HepG2 (cell line): ENCODE data around the gene CMIP. TPM values are rescaled to one million over a fixed set of nuclear protein-coding genes. Genes with fewer than 3 reads are reported as not detected.

Experiments used
- ATAC-seq: fragments of 200-7000 bp; cut with Tn5 transposase; 3 replicates; pipeline ENCODE4 v1.9.1; 2020; ENCODE audit warnings: mild to moderate bottlenecking, moderate library complexity
- BruUV-seq: library from RNA; stranded (reverse); fragments of 400-500 nt; replicated peaks from 2 replicates; lab custom pipeline; 2021; lab: Mats Ljungman, UMichigan
- CTCF ChIA-PET: fragments of 300-600 bp; formaldehyde crosslinking; extraction: SDS; loops from one replicate; lab custom pipeline; 2021; ENCODE audit warnings: low total read pairs, inconsistent platforms, low intra/inter-chr PET ratio; lab: Yijun Ruan, JAX
- POLR2A ChIA-PET: fragments of 350-600 bp; sonication (Branson Sonifier 250); formaldehyde crosslinking; loops from one replicate; lab custom pipeline; 2020; ENCODE audit warnings: antibody characterized with exemption, inconsistent platforms; lab: Yijun Ruan, JAX
- DNase-seq: peaks from one replicate; pipeline ENCODE4 v3.0.0-alpha.2; 2015; ENCODE audit warnings: low spot score
- FAIRE-seq: peaks from 3 replicates; lab custom pipeline; 2011; peaks lifted over from hg19 to GRCh38; lab: Jason Lieb, UNC
- H2AFZ ChIP-seq: one replicate; pipeline ENCODE4 v1.6.1; 2011; ENCODE audit warnings: low read length, inconsistent platforms
- H3K27ac ChIP-seq: fragments of 300-600 bp; 3 replicates; pipeline ENCODE4 v1.8.0; 2011; ENCODE audit warnings: mixed run types, mild to moderate bottlenecking, mixed read lengths, low read length, inconsistent platforms; ENCODE audit not compliant: insufficient read depth; ENCODE audit errors: extremely low read length
- H3K27me3 ChIP-seq, 2 experiments: fragments of 200-600 bp in 1 of 2; 2 replicates in 1 of 2; 3 replicates in 1 of 2; pipeline versions ENCODE4 v1.6.0 to v1.8.0; 2011; ENCODE audit warnings: low read length in 2 of 2, mild to moderate bottlenecking in 2 of 2, moderate library complexity in 2 of 2, inconsistent platforms in 1 of 2; ENCODE audit not compliant: insufficient read depth in 2 of 2, control insufficient read depth in 1 of 2
- H3K36me3 ChIP-seq, 2 experiments: fragments of 200-600 bp in 1 of 2; replicated peaks in 1 of 2; 2 replicates in 1 of 2; 3 replicates in 1 of 2; pipeline versions ENCODE4 v1.5.1 to v1.8.0; 2011; ENCODE audit warnings: low read length in 2 of 2, inconsistent platforms in 1 of 2; ENCODE audit not compliant: insufficient read depth in 2 of 2, control insufficient read depth in 1 of 2
- H3K4me1 ChIP-seq: 2 replicates; pipeline ENCODE4 v1.5.1; 2012; ENCODE audit warnings: low read length, inconsistent platforms; ENCODE audit not compliant: insufficient read depth
- H3K4me2 ChIP-seq: 2 replicates; pipeline ENCODE4 v1.6.0; 2011; ENCODE audit warnings: low read depth, low read length, inconsistent platforms
- H3K4me3 ChIP-seq, 3 experiments: fragments of 200-600 bp in 1 of 3; sonication (generic), shearing (Covaris generic) in 1 of 3; replicated peaks in 1 of 3; 2 replicates each; pipeline ENCODE4 v1.5.1; 2011 to 2016; ENCODE audit warnings: low read length in 3 of 3, inconsistent platforms in 2 of 3, low read depth in 2 of 3, mild to moderate bottlenecking in 2 of 3, control low read depth in 1 of 3, mixed read lengths in 1 of 3; ENCODE audit not compliant: insufficient read depth in 1 of 3
- H3K79me2 ChIP-seq: one replicate; pipeline ENCODE4 v1.6.1; 2011; ENCODE audit warnings: low read length, inconsistent platforms; ENCODE audit not compliant: insufficient read depth
- H3K9ac ChIP-seq: 2 replicates; pipeline ENCODE4 v1.6.0; 2011; ENCODE audit warnings: mild to moderate bottlenecking, low read depth, low read length, inconsistent platforms; ENCODE audit not compliant: insufficient read depth
- H3K9me3 ChIP-seq: 2 replicates; pipeline ENCODE4 v1.5.1; 2012; ENCODE audit warnings: mild to moderate bottlenecking, low read length
- H4K20me1 ChIP-seq: 2 replicates; pipeline ENCODE4 v1.6.0; 2011; ENCODE audit warnings: inconsistent platforms, mild to moderate bottlenecking, low read length, moderate library complexity; ENCODE audit not compliant: insufficient read depth
- CCDC6 ChIP-seq: sonication (generic); formaldehyde crosslinking; IDR thresholded peaks from 2 replicates; pipeline ENCODE4 v1.8.1; 2022; ENCODE audit warnings: mild to moderate bottlenecking, missing genetic modification reagents, moderate library complexity
- CREM ChIP-seq, 2 experiments: sonication (generic) in 1 of 2; formaldehyde crosslinking in 1 of 2; IDR thresholded peaks; 2 replicates each; pipeline versions ENCODE4 v1.4.0 to v1.6.1; 2016 to 2020; ENCODE audit warnings: antibody characterized with exemption in 1 of 2, mild to moderate bottlenecking in 1 of 2, missing genetic modification reagents in 1 of 2
- ERF ChIP-seq: IDR thresholded peaks from 2 replicates; pipeline ENCODE4 v1.6.1; 2018; ENCODE audit warnings: missing biosample characterization, missing genetic modification reagents
- FOSL2 ChIP-seq: sonication (generic); formaldehyde crosslinking; IDR thresholded peaks from 2 replicates; pipeline ENCODE4 v1.4.0; 2020; ENCODE audit warnings: missing genetic modification reagents
- JDP2 ChIP-seq: sonication (generic); formaldehyde crosslinking; IDR thresholded peaks from 2 replicates; pipeline ENCODE4 v1.8.1; 2022; ENCODE audit warnings: missing genetic modification reagents, borderline replicate concordance
- MIER2 ChIP-seq: IDR thresholded peaks from 2 replicates; pipeline ENCODE4 v1.6.1; 2016; ENCODE audit warnings: missing biosample characterization, missing genetic modification reagents
- MYPOP ChIP-seq: sonication (generic); formaldehyde crosslinking; IDR thresholded peaks from 2 replicates; pipeline ENCODE4 v1.8.1; 2023; ENCODE audit warnings: mild to moderate bottlenecking, moderate library complexity, missing genetic modification reagents
- NR3C1 ChIP-seq: sonication (generic); formaldehyde crosslinking; IDR thresholded peaks from 2 replicates; pipeline ENCODE4 v1.4.0; 2020; ENCODE audit warnings: missing genetic modification reagents
- PATZ1 ChIP-seq: sonication (generic); formaldehyde crosslinking; IDR thresholded peaks from 2 replicates; pipeline ENCODE4 v1.4.0; 2020; ENCODE audit warnings: missing genetic modification reagents
- WGBS: methylation state at CpG from one replicate; pipeline ENCODE4 v1.1.6; 2017; ENCODE audit warnings: low lambda C conversion rate; 5-methylcytosine and 5-hydroxymethylcytosine counted together
- in situ Hi-C: cut with HindIII; loops from 2 replicates; pipeline ENCODE4 v1.10.0; 2017; ENCODE audit warnings: low pct_unique_long_range_greater_than_20kb; ENCODE audit not compliant: extremely low pct_ligation_motif_present
- intact Hi-C: fragments of 100-400 bp; cut with micrococcal nuclease; formaldehyde crosslinking; loops from one replicate; pipeline ENCODE4 v1.10.0; 2022; ENCODE audit not compliant: unreplicated experiment
- polyA plus RNA-seq, 8 experiments: library from polyadenylated mRNA; depleted of rRNA in 3 of 8; stranded (reverse) in 7 of 8; unstranded in 1 of 8; fragments of >200 nt; fragmentation: Illumina TruSeq in 4 of 8; extraction: Trizol in 4 of 8; gene quantifications; 2 replicates each; pipeline versions ENCODE4 v1.2.1 to v1.2.3, GENCODE V29; 2011 to 2016; ENCODE audit warnings: low read depth in 4 of 8, missing spikeins in 1 of 8, mixed read lengths in 1 of 8; ENCODE audit not compliant: insufficient read depth in 1 of 8
- total RNA-seq, 5 experiments: library from RNA; depleted of rRNA; stranded (reverse); fragments of >200 nt; fragmentation: Illumina TruSeq; extraction: Trizol; gene quantifications; 2 replicates each; pipeline ENCODE4 v1.2.3, GENCODE V29; 2016; ENCODE audit warnings: low read depth in 1 of 5

CMIP gene
- total and polyA plus RNA-seq, 2 of the 13 experiments (the other 11 are each of a cell fraction or from before 2014, with no cell fraction given): 10.9 to 18.1 TPM

GRCh38 chr16:81602256-81602776, 157.7 kb downstream of the CMIP start:
- H3K4me1 ChIP-seq: peaks cover 34% of the 10 kb centered on the region
- H3K4me3 ChIP-seq: no peak overlapping the region
- CTCF ChIA-PET: no interaction called here
- H3K4me2 ChIP-seq: no peak overlapping the region
- peaks cover 69% of the 10 kb centered on the region for H3K79me2 ChIP-seq
- peaks cover 97% of the 10 kb centered on the region for H4K20me1 ChIP-seq
- intact Hi-C loops: no loop called here
- no TSS peak for BruUV-seq
- TF ChIP-seq MYPOP (CRISPR knock-in tag) (no peak), MIER2 (CRISPR knock-in tag) (no peak), CCDC6 (CRISPR knock-in tag) (no peak), FOSL2 (no peak), CREM (IDR thresholded peaks at IDR 0.05) (no peak), CREM (CRISPR knock-in tag; IDR thresholded peaks at IDR 0.05) (no peak), JDP2 (CRISPR knock-in tag) (no peak), PATZ1 (no peak), NR3C1 (CRISPR knock-in tag) (no peak), ERF (no peak)
- no peak for DNase-seq
- no peak overlapping the region for H2AFZ ChIP-seq
- POLR2A ChIA-PET: interaction anchor here (0.6 kb wide), 1 partner anchor 157 kb away, joined by 3 read pairs; no protein-coding TSS in a partner anchor
- no peak for FAIRE-seq
- H3K9ac ChIP-seq: no peak overlapping the region
- peaks cover 14 to 39% of the 10 kb centered on the region in 2 experiments for H3K36me3 ChIP-seq
- no peaks in the 10 kb centered on the region for H3K9me3 ChIP-seq
- no peak overlapping the region for H3K27ac ChIP-seq
- 97% methylated on average over 13 of the region's 13 CpGs for WGBS
- in situ Hi-C loops: no loop called here
- no peaks in the 10 kb centered on the region for H3K27me3 ChIP-seq
- no peak for ATAC-seq
